SW 1271 (cell line): Measurements from ENCODE around the gene UMAD1.

Experiments
- DNase-seq, 2 experiments: peaks; one replicate each; lab custom pipeline; 2025; lab: John Stamatoyannopoulos, UW

The UMAD1 gene

GRCh38 chr7:7922684-7923385 lies 282.3 kb downstream of the UMAD1 start:
- DNase-seq: no peak

GRCh38 chr7:7923818-7924217 lies 283.3 kb downstream of the UMAD1 start:
- no peak for DNase-seq

DNA sequence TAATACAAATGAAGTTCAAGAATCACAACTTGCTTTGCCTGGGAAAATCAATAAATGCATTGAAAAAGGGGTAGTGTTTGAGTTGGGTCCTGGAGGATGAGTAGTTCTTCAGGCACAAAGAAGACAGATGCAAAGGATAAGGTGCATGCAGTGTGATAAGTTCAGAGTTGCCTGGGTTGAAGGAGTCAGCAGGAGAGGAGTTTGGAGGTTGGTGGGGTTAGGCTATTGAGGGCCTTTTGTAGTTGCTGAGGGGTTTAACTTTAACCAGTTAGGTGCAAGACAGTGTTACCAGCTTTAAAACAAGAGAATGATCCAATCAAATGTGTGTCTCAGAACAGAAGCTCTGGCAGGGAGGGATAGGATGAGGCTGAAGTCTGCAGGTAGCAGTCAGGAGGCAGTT lies 283.8 kb downstream of the UMAD1 start:
- DNase-seq: no peak
